IPS-18a (cell line): ENCODE data around the gene PLSCR1.
"Not testable (repeated sequence)": the region's sequence is repeated elsewhere in the genome, so short reads cannot be mapped to it uniquely, and the experiment has no call there.

Source experiments
- H3K27ac ChIP-seq: one replicate; pipeline ENCODE4 v1.5.1; 2013; ENCODE audit warnings: low read length
- H3K27me3 ChIP-seq: one replicate; pipeline ENCODE4 v1.6.1; 2013; ENCODE audit warnings: mild to moderate bottlenecking, low read length; ENCODE audit not compliant: control insufficient read depth, insufficient read depth
- H3K36me3 ChIP-seq: one replicate; pipeline ENCODE4 v1.6.1; 2013; ENCODE audit warnings: low read depth, low read length; ENCODE audit not compliant: control insufficient read depth
- H3K4me1 ChIP-seq: one replicate; pipeline ENCODE4 v1.6.1; 2013; ENCODE audit warnings: low read depth, low read length; ENCODE audit not compliant: control insufficient read depth
- H3K4me3 ChIP-seq: one replicate; pipeline ENCODE4 v1.5.1; 2013; ENCODE audit warnings: low read length
- H3K9ac ChIP-seq: one replicate; pipeline ENCODE4 v1.6.1; 2013; ENCODE audit warnings: mild to moderate bottlenecking, low read length, moderate library complexity
- H3K9me3 ChIP-seq: one replicate; pipeline ENCODE4 v1.6.1; 2013; ENCODE audit warnings: low read depth, low read length; ENCODE audit not compliant: control insufficient read depth

The PLSCR1 gene

GRCh38 chr3:146507331-146508120 lies 36.9 kb downstream of the PLSCR1 start:
- Histone ChIP-seq H3K27ac (no peak overlapping the region), H3K9me3 (no peaks in the 10 kb centered on the region), H3K4me1 (peaks cover 48% of the 10 kb centered on the region), H3K9ac (no peak overlapping the region), H3K36me3 (no peaks in the 10 kb centered on the region), H3K4me3 (no peak overlapping the region), H3K27me3 (no peaks in the 10 kb centered on the region)

- no peaks in the 10 kb centered on the region for H3K9me3 ChIP-seq
- H3K27ac ChIP-seq = no peak overlapping the region
These were observed 38.9 kb downstream of the PLSCR1 start for GRCh38 chr3:146505516-146505915.

GRCh38 chr3:146504498-146505197 lies 39.8 kb downstream of the PLSCR1 start:
- no peaks in the 10 kb centered on the region for H3K9me3 ChIP-seq
- H3K4me1 ChIP-seq = peaks cover 47% of the 10 kb centered on the region
- H3K4me3 ChIP-seq = no peak overlapping the region
- no peaks in the 10 kb centered on the region for H3K27me3 ChIP-seq
- H3K9ac ChIP-seq = no peak overlapping the region
- no peaks in the 10 kb centered on the region for H3K36me3 ChIP-seq
- peak overlapping the region; percentile 57 for H3K27ac ChIP-seq

More at GRCh38 chr3:146505516-146505915, 38.9 kb downstream of the PLSCR1 start:
- Histone ChIP-seq H3K27me3 (no peaks in the 10 kb centered on the region), H3K4me1 (peaks cover 47% of the 10 kb centered on the region), H3K36me3 (no peaks in the 10 kb centered on the region), H3K9ac (no peak overlapping the region), H3K4me3 (no peak overlapping the region)

- H3K9me3 ChIP-seq = no peaks in the 10 kb centered on the region
- H3K36me3 ChIP-seq = no peaks in the 10 kb centered on the region
- H3K4me1 ChIP-seq = peaks cover 47% of the 10 kb centered on the region
- H3K27me3 ChIP-seq = no peaks in the 10 kb centered on the region
- no peak overlapping the region for H3K4me3 ChIP-seq
- no peak overlapping the region for H3K9ac ChIP-seq
- no peak overlapping the region for H3K27ac ChIP-seq
These were observed 40.8 kb downstream of the PLSCR1 start for GRCh38 chr3:146503461-146504202.

- Histone ChIP-seq H3K27me3 (no peaks in the 10 kb centered on the region), H3K9me3 (no peaks in the 10 kb centered on the region), H3K9ac (no peak overlapping the region), H3K4me3 (no peak overlapping the region), H3K36me3 (no peaks in the 10 kb centered on the region), H3K4me1 (peaks cover 45% of the 10 kb centered on the region), H3K27ac (no peak overlapping the region)
These were observed 41.4 kb downstream of the PLSCR1 start for GRCh38 chr3:146502887-146503460.

- H3K9ac ChIP-seq = no peak overlapping the region
- H3K27ac ChIP-seq = no peak overlapping the region
These were observed 42.7 kb downstream of the PLSCR1 start for GRCh38 chr3:146501752-146502151.

GRCh38 chr3:146499701-146500100 lies 44.7 kb downstream of the PLSCR1 start:
- Histone ChIP-seq H3K27me3 (no peaks in the 10 kb centered on the region), H3K4me1 (peaks cover 13% of the 10 kb centered on the region), H3K9me3 (no peaks in the 10 kb centered on the region), H3K36me3 (no peaks in the 10 kb centered on the region), H3K4me3 (no peak overlapping the region), H3K27ac (no peak overlapping the region), H3K9ac (no peak overlapping the region)

More at GRCh38 chr3:146501752-146502151, 42.7 kb downstream of the PLSCR1 start:
- Histone ChIP-seq H3K27me3 (no peaks in the 10 kb centered on the region), H3K4me1 (peaks cover 34% of the 10 kb centered on the region), H3K36me3 (no peaks in the 10 kb centered on the region), H3K9me3 (no peaks in the 10 kb centered on the region), H3K4me3 (no peak overlapping the region)

GRCh38 chr3:146498002-146498736 lies 46.2 kb downstream of the PLSCR1 start:
- Histone ChIP-seq H3K4me1 (peaks cover 4% of the 10 kb centered on the region), H3K9me3 (no peaks in the 10 kb centered on the region), H3K4me3 (no peak overlapping the region), H3K9ac (no peak overlapping the region), H3K27me3 (no peaks in the 10 kb centered on the region), H3K27ac (no peak overlapping the region), H3K36me3 (no peaks in the 10 kb centered on the region)

GRCh38 chr3:146497145-146497843 lies 47.1 kb downstream of the PLSCR1 start:
- not testable (repeated sequence) for H3K4me1 ChIP-seq, H3K9ac ChIP-seq, H3K9me3 ChIP-seq, H3K27ac ChIP-seq, H3K27me3 ChIP-seq, H3K36me3 ChIP-seq, H3K4me3 ChIP-seq

GRCh38 chr3:146496726-146497125 lies 47.7 kb downstream of the PLSCR1 start:
- Histone ChIP-seq H3K27ac (no peak overlapping the region), H3K9me3 (no peaks in the 10 kb centered on the region)

More at GRCh38 chr3:146496726-146497125, 47.7 kb downstream of the PLSCR1 start:
- H3K9ac ChIP-seq = no peak overlapping the region
- H3K4me1 ChIP-seq = no peaks in the 10 kb centered on the region
- H3K36me3 ChIP-seq = no peaks in the 10 kb centered on the region
- H3K4me3 ChIP-seq = no peak overlapping the region
- H3K27me3 ChIP-seq = no peaks in the 10 kb centered on the region
